H54 (cell line): ENCODE data around the gene ALDH7A1.
"Not testable (repeated sequence)": the region's sequence is repeated elsewhere in the genome, so short reads cannot be mapped to it uniquely, and the experiment has no call there.

Experiments used
- DNase-seq: peaks from one replicate; pipeline ENCODE4 v3.0.0; 2011; ENCODE audit warnings: low spot score, mixed read lengths; ENCODE audit not compliant: insufficient read length
- FAIRE-seq: peaks from 3 replicates; lab custom pipeline; 2011; peaks lifted over from hg19 to GRCh38; lab: Jason Lieb, UNC
- POLR2A ChIP-seq: IDR thresholded peaks from 2 replicates; pipeline ENCODE4 v1.6.1; 2011; ENCODE audit warnings: low read depth, mild to moderate bottlenecking, low read length

The ALDH7A1 gene

DNA sequence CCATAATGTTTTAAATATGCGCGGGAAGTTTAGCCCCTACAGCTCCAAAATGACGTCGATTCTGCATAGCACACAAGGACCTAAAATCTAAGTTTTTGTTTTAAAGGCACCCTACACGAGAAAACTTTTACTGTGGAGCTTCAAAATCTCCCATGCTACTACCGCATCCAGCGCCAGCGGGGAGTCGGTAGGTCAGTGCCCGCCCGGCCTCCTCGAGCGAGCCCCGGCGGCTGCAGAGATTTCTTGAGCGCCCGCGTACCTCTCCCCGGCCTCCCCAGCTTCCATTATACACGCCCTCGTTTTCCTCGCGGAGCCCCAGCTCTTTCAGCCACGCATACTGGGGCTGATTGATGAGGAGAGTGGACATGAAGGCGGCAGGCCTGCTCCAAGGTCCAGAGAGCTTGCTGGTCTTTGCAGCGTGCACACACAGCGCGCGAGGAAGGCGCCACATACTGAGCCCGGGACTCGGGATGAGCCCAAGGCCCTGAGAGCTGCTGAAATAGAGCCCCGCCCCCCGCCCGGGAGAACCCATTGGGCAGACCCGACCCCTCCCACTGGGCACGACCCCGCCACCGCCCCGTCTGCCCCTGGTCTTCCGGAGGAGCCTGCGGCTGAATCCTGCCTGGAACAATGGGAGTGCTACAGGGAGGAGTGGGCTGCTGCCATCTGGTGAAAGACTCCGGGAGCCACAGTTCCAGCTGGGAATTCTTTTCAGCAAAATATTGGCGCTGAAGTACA lies at the start of gene ALDH7A1:
ALDH7A1 (minus strand) TSS at position 472 of the 738 bp plus-strand sequence; CDS start at position 451, 21 bp downstream.
- FAIRE-seq (no peak), DNase-seq (no peak)

DNA sequence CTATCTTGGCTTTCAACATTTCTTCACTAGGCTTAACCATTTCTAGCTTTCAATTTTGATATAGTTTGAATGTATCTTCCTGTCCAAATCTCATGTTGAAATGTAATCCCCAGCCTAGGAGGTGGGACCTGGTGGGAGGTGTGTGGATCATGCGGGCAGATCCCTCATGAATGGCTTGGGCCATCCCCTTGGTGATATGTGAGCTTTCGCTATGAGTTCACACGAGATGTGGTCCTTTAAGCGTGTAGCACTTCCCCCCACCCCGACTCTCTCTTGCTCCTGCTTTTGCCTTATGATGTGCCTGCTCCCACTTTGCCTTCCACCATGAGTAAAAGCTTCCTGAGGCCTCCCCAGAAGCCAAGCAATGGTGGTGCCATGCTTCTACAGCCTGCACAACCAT lies 46.4 kb upstream of the ALDH7A1 start:
- DNase-seq (no peak), FAIRE-seq (no peak)
- TF ChIP-seq POLR2A, result no peak

More for the DNA sequence above, at the start of gene ALDH7A1:
- TF ChIP-seq POLR2A, result peak; percentile 81

DNA sequence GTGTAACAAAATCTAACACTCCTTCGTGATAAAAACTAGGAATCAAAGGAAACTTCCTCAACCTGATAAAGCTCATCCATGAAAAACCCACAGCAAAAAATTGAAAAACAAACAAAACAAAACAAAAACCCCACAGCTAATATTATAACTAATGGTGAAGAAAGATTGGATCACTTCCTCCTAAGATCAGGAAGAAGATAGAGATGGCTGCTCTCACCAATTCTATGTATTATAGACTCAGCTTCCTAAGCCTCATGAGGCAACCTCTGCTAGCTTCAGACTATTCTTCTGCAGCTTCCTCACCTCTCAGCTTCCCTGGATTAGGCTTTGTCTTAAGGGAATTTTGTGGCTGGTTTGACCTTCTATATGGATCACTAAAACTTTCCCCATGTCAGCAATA lies 45.8 kb upstream of the ALDH7A1 start:
- no peak for TF ChIP-seq POLR2A
- no peak for FAIRE-seq
- DNase-seq, result no peak

DNA sequence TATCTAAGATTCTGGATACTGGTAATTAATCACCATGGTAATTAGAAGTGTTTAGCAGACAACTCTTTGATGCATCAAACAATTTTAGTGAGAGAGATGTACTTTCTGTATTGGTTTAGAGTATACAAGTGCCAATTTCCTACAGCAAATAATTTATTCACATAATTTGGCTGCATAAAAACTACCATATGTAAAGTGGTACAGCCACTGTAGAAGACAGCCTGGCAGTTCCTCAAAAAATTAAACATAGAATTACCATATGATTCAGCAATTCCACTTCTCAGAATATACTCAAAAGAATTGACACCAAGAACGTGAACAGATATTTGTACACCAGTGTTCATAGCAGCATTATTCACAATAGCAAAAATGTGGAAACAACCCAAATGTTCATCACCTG lies 41.9 kb upstream of the ALDH7A1 start:
- DNase-seq (no peak), FAIRE-seq (no peak)
- TF ChIP-seq POLR2A, result no peak

- DNase-seq, result no peak
- no peak for TF ChIP-seq POLR2A
- FAIRE-seq, result no peak
These were observed 40.6 kb upstream of the ALDH7A1 start for GRCh38 chr5:126635585-126635984.

GRCh38 chr5:126633552-126633951 lies 38.5 kb upstream of the ALDH7A1 start:
- no peak for FAIRE-seq
- DNase-seq, result no peak
- no peak for TF ChIP-seq POLR2A

DNA sequence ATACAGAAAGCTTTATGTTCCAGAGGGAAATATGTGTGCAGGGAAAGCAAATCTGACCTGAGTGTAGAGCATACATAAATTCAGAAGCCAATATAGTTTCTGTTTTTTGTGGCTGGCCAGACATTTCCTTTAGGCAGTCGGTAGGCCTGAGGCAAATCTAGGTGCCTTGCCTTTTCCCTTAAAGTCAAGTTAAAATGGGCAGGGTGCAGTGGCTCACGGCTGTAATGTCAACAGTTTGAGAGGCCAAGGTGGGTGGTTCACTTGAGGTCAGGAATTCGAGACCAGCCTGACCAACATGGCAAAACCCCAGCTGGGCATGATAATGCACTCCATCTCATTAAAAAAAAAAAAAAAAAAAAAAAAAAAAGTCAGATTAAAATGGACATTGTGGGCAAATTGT lies 36.9 kb upstream of the ALDH7A1 start:
- no peak for TF ChIP-seq POLR2A
- no peak for DNase-seq
- FAIRE-seq, result no peak

DNA sequence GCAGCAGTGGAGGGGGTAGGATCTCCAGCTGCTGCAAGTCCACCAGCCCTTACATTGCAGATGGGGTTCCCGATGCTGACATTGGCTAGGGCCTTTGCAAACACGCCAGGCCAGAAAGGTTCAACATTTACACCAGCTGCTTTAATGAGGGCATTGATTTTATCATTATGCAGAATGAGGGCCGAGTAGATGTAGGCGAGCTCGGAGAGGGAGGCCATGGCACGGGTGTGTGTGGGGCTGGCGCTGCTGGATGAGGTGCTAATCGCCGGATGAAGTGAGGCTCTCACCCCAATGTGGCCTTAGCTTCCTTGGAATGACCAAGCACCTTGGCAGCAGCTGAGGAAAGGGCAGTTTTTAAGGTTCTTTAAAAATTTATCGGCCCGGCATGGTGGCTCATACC lies 33.1 kb upstream of the ALDH7A1 start:
- no peak for TF ChIP-seq POLR2A
- no peak for FAIRE-seq
- DNase-seq, result no peak

DNA sequence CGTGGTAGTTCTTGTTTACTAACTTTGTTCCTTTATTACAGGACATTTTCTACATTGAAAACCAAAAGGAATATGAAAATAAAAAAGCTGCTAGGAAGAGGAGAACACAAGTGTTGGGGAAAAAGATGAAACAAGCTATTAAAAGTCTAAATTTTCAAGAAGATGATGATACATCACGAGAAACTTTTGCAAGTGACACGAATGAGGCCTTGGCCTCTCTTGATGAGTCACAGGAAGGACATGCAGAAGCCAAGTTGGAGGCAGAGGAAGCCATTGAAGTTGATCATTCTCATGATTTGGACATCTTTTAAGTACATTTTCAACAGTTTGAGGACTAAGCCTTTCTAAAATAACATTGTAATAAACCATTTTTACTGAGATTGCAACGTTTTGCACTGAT lies 29.5 kb upstream of the ALDH7A1 start:
- no peak for TF ChIP-seq POLR2A
- FAIRE-seq (peak; percentile 95), DNase-seq (peak; percentile 54)

DNA sequence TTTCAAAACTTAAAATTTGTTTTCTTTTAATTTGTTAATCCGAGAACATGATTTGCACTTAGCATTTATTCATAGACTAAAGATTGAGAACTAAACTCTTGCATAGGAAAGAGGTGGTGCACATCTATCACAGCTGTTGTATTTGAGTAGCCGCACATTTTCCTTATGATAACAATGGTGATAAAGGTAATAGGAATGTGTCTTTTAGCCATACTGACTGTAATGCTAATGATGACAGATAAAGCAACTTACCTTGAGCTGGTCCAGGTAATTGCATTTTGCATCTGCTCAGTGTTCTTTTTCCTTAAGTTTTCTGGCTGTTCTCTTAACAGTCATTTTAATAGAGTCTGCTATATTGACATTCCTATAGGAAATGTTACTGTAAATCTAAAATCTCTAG lies 24.8 kb upstream of the ALDH7A1 start:
- TF ChIP-seq POLR2A, result no peak
- DNase-seq, result no peak
- FAIRE-seq, result no peak

- DNase-seq, FAIRE-seq: not testable (repeated sequence)
These were observed 22.6 kb upstream of the ALDH7A1 start for GRCh38 chr5:126617603-126618002.

DNA sequence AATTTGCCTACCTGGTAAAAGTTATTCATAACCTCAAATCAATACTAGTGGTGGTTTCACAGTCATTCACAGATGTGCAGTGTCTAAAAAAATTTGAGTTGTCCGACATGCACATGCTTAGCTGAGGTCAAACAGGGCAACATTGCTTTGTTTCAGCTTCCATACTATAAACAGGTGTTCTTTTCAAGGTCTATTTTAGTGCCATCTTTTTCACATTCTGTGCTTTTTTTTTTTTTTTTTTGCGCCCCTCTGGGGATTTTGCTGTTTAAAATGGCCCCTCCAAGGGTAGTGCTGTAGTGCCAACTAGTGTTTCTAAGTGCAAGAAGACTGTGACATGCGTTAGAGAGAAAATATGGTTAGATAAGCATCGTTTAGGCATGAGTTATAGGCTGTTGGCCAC lies 20.3 kb upstream of the ALDH7A1 start:
- FAIRE-seq, result no peak

GRCh38 chr5:126613941-126614592 lies 19.0 kb upstream of the ALDH7A1 start:
- TF ChIP-seq POLR2A, result no peak
- DNase-seq (no peak), FAIRE-seq (no peak)

More for the DNA sequence above, 20.3 kb upstream of the ALDH7A1 start:
- TF ChIP-seq POLR2A, result no peak
- DNase-seq, result no peak

DNA sequence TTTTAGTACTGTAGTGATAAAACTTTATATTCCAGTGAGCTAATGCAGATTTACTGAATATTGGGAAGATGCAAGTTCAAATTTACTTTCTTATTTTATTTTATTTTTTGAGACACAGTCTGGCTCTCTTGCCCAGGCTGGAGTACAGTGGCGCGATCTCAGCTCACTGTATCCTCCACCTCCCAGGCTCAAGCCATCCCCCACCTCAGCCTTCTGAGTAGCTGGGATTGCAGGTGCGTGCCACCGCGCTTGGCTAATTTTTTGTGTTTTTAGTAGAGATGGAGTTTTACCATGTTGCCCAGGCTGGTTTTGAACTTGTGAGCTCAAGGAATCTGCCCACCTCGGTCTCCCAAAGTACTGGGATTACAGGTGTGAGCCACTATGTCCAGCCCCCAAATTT lies 15.6 kb upstream of the ALDH7A1 start:
- FAIRE-seq (no peak), DNase-seq (no peak)
- TF ChIP-seq POLR2A, result no peak

- DNase-seq (no peak), FAIRE-seq (no peak)
- TF ChIP-seq POLR2A, result no peak
These were observed 15.1 kb upstream of the ALDH7A1 start for GRCh38 chr5:126610160-126610559.
